Ramos (cell line): ENCODE data around the gene HDDC3.
"Not testable (repeated sequence)": the region's sequence is repeated elsewhere in the genome, so short reads cannot be mapped to it uniquely, and the experiment has no call there.

Experiments used
- in situ Hi-C: fragments of 300-500 bp; cut with MboI; formaldehyde crosslinking; loops from one replicate; pipeline ENCODE4 v1.14.3; 2022; ENCODE audit warnings: low sequenced_read_pairs; ENCODE audit not compliant: unreplicated experiment

The HDDC3 gene

GRCh38 chr15:90911906-90912769, 20.2 kb downstream of the HDDC3 start:
- in situ Hi-C loops = no loop called here

GRCh38 chr15:90911302-90911623, 21.1 kb downstream of the HDDC3 start:
- in situ Hi-C loops = no loop called here

- in situ Hi-C loops = no loop called here
Observed at GRCh38 chr15:90910441-90911301, 21.7 kb downstream of the HDDC3 start.

- in situ Hi-C loops = no loop called here
Observed at GRCh38 chr15:90909976-90910375, 22.4 kb downstream of the HDDC3 start.

- in situ Hi-C loops = not testable (repeated sequence)
Observed at GRCh38 chr15:90909449-90909848, 22.9 kb downstream of the HDDC3 start.

- in situ Hi-C loops = no loop called here
Observed at GRCh38 chr15:90907838-90908507, 24.4 kb downstream of the HDDC3 start.

DNA sequence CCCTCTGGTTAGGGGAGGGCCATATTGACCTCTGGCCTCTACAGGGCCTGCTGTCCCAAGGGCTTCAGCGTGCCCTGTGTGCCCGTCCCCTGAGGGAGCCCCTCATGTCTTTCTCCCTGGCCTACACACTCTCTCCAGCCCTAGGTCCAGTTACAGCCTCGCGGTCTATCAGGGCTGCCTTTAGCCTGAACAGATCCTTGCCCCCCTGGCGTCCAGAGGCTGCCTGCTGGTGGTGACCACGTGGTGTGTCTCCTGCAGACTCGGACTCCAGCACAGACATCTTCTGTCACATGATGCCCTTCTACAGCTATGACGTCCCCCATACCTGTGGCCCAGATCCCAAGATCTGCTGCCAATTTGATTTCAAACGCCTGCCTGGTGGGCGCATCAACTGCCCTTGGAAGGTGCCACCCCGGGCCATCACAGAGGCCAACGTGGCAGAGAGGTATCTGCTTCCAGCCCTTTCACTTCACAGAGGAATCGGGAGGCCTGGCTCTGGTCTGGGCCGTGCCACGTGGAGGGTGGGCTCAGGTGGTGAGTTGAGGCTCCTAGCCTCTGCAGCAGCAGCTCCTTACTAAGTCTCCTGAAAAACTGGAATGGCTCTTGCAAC, 25.2 kb downstream of the HDDC3 start:
- in situ Hi-C loops = no loop called here

- in situ Hi-C loops = no loop called here
Observed at GRCh38 chr15:90906181-90906849, 26.0 kb downstream of the HDDC3 start.

- in situ Hi-C loops = no loop called here
Observed at GRCh38 chr15:90905306-90906180, 26.8 kb downstream of the HDDC3 start.

- in situ Hi-C loops = no loop called here
Observed at GRCh38 chr15:90904746-90905145, 27.6 kb downstream of the HDDC3 start.

DNA sequence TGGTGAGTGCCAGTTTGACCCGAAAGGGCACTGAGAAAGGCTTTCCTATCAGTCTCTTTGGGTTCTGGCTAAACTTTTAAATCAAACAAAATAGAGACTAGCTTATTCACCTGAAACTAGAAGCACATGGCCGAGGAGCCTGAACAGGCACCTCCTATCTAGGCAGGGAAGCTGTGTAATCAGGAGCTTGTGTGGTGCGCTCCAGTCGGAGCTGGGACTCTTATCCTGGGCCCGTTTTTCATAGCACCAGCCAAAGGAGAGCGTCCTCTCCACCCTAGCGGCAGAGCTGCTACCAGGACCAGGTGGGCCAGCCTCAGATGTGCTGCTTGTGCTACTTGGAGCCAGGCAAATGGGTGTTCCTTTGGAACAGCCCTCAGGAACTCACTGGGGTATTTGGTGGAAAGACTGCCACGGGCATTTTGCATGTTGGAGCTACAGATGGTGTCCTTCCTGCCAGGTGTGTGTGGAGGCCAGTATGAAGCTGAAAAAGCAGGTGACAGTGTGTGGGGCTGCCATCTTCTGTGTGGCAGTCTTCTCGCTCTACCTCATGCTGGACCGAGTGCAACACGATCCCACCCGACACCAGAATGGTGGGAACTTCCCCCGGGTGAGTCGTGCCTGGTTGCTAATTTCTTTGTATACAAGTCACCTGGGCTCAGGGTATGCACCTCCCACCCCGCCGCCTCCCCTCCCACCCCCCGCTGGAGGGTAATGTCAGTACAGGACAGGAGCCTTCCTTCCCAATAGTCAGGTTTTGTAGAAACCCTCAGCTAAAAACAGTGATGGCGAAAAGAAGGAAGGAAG, 28.4 kb downstream of the HDDC3 start:
- in situ Hi-C loops = no loop called here

GRCh38 chr15:90902840-90903732, 29.3 kb downstream of the HDDC3 start, which contains the start of gene MAN2A2:
Gene MAN2A2, plus strand, starts transcription at chr15:90903302. Its CDS starts 906 bp downstream, at chr15:90904208.
- in situ Hi-C loops = no loop called here

DNA sequence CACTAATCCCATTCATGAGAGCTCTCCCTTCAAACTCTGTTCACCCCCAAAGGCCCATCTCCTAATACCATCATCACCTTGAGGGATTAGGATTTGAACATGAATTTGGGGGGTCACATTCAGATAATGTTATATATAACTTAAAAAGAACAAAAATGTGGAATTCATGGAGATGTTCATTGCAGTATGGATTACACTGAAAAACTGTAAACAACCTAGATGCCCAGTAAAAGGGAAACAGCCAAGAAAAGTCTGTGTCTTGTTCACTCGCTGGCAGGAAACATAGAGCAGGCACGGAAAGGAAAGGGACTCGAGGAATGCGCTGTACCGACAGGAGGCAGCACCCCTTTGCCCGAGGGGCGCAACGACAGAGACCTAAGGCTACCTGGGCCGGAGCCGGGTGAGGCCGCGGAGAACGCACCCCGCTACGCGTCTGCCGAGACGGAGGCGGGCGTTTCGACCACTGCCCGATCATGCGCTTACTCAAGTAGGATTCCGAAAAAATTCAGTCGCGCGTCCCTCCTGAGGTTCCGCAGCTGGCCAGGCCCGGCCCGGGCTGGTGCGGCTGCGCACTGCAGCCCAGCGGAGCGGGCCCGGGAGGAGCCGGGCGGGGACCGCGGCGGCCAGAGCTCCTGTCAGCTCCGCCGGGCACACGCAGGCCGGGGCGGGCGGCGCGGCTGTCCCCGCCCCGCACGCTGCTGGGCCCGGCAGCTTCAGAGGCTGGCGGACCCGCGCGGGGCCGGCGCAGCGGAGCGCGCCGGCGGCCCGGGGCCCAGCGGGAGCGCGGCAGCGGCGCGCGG, 30.1 kb downstream of the HDDC3 start:
- in situ Hi-C loops = no loop called here

- in situ Hi-C loops = no loop called here
Observed at GRCh38 chr15:90901175-90902039, 30.9 kb downstream of the HDDC3 start.

- in situ Hi-C loops = not testable (repeated sequence)
Observed at GRCh38 chr15:90897131-90897655, 35.2 kb downstream of the HDDC3 start.
